K562 (cell line): Measurements from ENCODE around the gene NECAB3. TPM values are rescaled to one million over a fixed set of nuclear protein-coding genes. Genes with fewer than 3 reads are reported as not detected.
"Not testable (repeated sequence)": the region's sequence is repeated elsewhere in the genome, so short reads cannot be mapped to it uniquely, and the experiment has no call there.

Experiments
- ATAC-seq: fragments of 200-7000 bp; cut with Tn5 transposase; 3 replicates; pipeline ENCODE4 v1.9.1; 2020; ENCODE audit warnings: moderate library complexity
- BruUV-seq: library from RNA; stranded (reverse); fragments of 400-500 nt; replicated peaks from 2 replicates; lab custom pipeline; 2021; lab: Mats Ljungman, UMichigan
- CTCF ChIA-PET: fragments of 300-600 bp; formaldehyde crosslinking; extraction: SDS; loops from one replicate; lab custom pipeline; 2021; ENCODE audit warnings: low intra/inter-chr PET ratio; lab: Yijun Ruan, JAX
- POLR2A ChIA-PET: fragments of 300-600, 350-650 bp; sonication (Branson Sonifier 250); formaldehyde crosslinking; extraction: SDS; loops from one replicate; lab custom pipeline; 2021; ENCODE audit warnings: antibody characterized with exemption, inconsistent platforms; lab: Yijun Ruan, JAX
- DNase-seq, 4 experiments: peaks; one replicate each; pipeline versions ENCODE4 v3.0.0 to v3.0.0-alpha.2; 2011 to 2018; ENCODE audit warnings: low spot score in 3 of 4, mixed read lengths in 3 of 4; ENCODE audit errors: extremely low read depth in 1 of 4
- FAIRE-seq: peaks from 2 replicates; lab custom pipeline; 2011; peaks lifted over from hg19 to GRCh38; lab: Jason Lieb, UNC
- H2AFZ ChIP-seq: 2 replicates; pipeline ENCODE4 v1.6.0; 2011; ENCODE audit warnings: low read depth, low read length, control low read depth, inconsistent platforms
- H3K27ac ChIP-seq: fragments of 200-600 bp; 3 replicates; pipeline ENCODE4 v1.8.0; 2011; ENCODE audit warnings: low read depth, mild to moderate bottlenecking, control low read depth, inconsistent platforms, low read length, moderate library complexity, mixed read lengths; ENCODE audit errors: extremely low read depth
- H3K27me3 ChIP-seq, 2 experiments: fragments of 300-600 bp in 1 of 2; 2 replicates in 1 of 2; 3 replicates in 1 of 2; pipeline versions ENCODE4 v1.6.0 to v1.8.0; 2011; ENCODE audit warnings: inconsistent platforms in 2 of 2, low read length in 2 of 2, mild to moderate bottlenecking in 1 of 2, mixed read lengths in 1 of 2, moderate library complexity in 1 of 2; ENCODE audit not compliant: control insufficient read depth in 2 of 2, insufficient read depth in 2 of 2
- H3K36me3 ChIP-seq: fragments of 300-600 bp; 3 replicates; pipeline ENCODE4 v1.8.0; 2011; ENCODE audit warnings: mild to moderate bottlenecking, low read length, inconsistent platforms; ENCODE audit not compliant: control insufficient read depth, insufficient read depth
- H3K4me1 ChIP-seq, 2 experiments: fragments of 200-600 bp in 1 of 2; replicated peaks in 1 of 2; 2 replicates in 1 of 2; 3 replicates in 1 of 2; pipeline versions ENCODE4 v1.5.1 to v1.8.0; 2011; ENCODE audit warnings: inconsistent platforms in 2 of 2, low read length in 2 of 2, mild to moderate bottlenecking in 1 of 2, mixed read lengths in 1 of 2, moderate library complexity in 1 of 2; ENCODE audit not compliant: control insufficient read depth in 2 of 2, insufficient read depth in 2 of 2
- H3K4me2 ChIP-seq: 2 replicates; pipeline ENCODE4 v1.6.1; 2011; ENCODE audit warnings: low read length, control low read depth, inconsistent platforms, mixed read lengths; ENCODE audit not compliant: insufficient read depth
- H3K4me3 ChIP-seq: fragments of 200-600 bp; sonication (generic), shearing (Covaris generic); 2 replicates; pipeline ENCODE4 v1.5.1; 2016; ENCODE audit warnings: control low read depth, inconsistent platforms
- H3K79me2 ChIP-seq: fragments of 200-600 bp; 3 replicates; pipeline ENCODE4 v1.8.0; 2011; ENCODE audit warnings: low read length, inconsistent platforms; ENCODE audit not compliant: control insufficient read depth, insufficient read depth
- H3K9ac ChIP-seq, 2 experiments: 2 replicates each; pipeline versions ENCODE4 v1.6.0 to v1.6.1; 2011; ENCODE audit warnings: low read depth in 2 of 2, low read length in 2 of 2, control low read depth in 1 of 2, inconsistent platforms in 1 of 2, mild to moderate bottlenecking in 1 of 2, mixed read lengths in 1 of 2; ENCODE audit not compliant: insufficient read depth in 1 of 2
- H3K9me1 ChIP-seq: one replicate; pipeline ENCODE4 v1.6.0; 2011; ENCODE audit warnings: inconsistent platforms, mild to moderate bottlenecking, low read length, moderate library complexity; ENCODE audit not compliant: control insufficient read depth, insufficient read depth
- H3K9me3 ChIP-seq: replicated peaks from 2 replicates; pipeline ENCODE4 v1.5.1; 2011; ENCODE audit warnings: low read depth, low read length, inconsistent platforms; ENCODE audit not compliant: control insufficient read depth, insufficient read depth
- H4K20me1 ChIP-seq: replicated peaks from 2 replicates; pipeline ENCODE4 v1.6.1; 2011; ENCODE audit warnings: low read length, inconsistent platforms, mixed read lengths; ENCODE audit not compliant: control insufficient read depth, insufficient read depth
- EHMT2 ChIP-seq: fragments of 450-650 bp; IDR thresholded peaks from 2 replicates; pipeline ENCODE4 v1.6.1; 2018; ENCODE audit warnings: antibody characterized with exemption
- ERF ChIP-seq: fragments of 450-650 bp; formaldehyde crosslinking; IDR thresholded peaks from 2 replicates; pipeline ENCODE4 v1.4.0; 2020; ENCODE audit warnings: mild to moderate bottlenecking, mixed read lengths
- HDGF ChIP-seq: fragments of 450-650 bp; IDR thresholded peaks from 2 replicates; pipeline ENCODE4 v1.6.1; 2016
- RBFOX2 ChIP-seq: fragments of 200-400 bp; formaldehyde crosslinking; IDR thresholded peaks from 2 replicates; pipeline ENCODE4 v1.6.1; 2017; ENCODE audit warnings: low read depth, mild to moderate bottlenecking, low read length, moderate library complexity
- RBM22 ChIP-seq: fragments of 200-400 bp; formaldehyde crosslinking; IDR thresholded peaks from 2 replicates; pipeline ENCODE4 v1.6.1; 2018; ENCODE audit warnings: low read length, low read depth; ENCODE audit not compliant: poor library complexity, severe bottlenecking
- TSC22D4 ChIP-seq: fragments of 450-650 bp; IDR thresholded peaks from 2 replicates; pipeline ENCODE4 v1.6.1; 2016; ENCODE audit warnings: missing genetic modification characterization, missing biosample characterization, control low read depth
- ZNF224 ChIP-seq: sonication (generic); formaldehyde crosslinking; IDR thresholded peaks from 2 replicates; pipeline ENCODE4 v1.8.0; 2022; ENCODE audit warnings: mild to moderate bottlenecking, missing genetic modification reagents
- WGBS: fragments of 100-300 bp; shearing (Covaris generic); methylation state at CpG from one replicate; pipeline ENCODE4 v1.1.6; 2016; ENCODE audit warnings: low coverage, mixed read lengths; ENCODE audit not compliant: insufficient coverage; ENCODE audit errors: missing lambda C conversion rate; 5-methylcytosine and 5-hydroxymethylcytosine counted together
- in situ Hi-C: fragments of 300-500 bp; cut with MboI; formaldehyde crosslinking; loops from 4 replicates; pipeline ENCODE4 v1.15.0; 2018; ENCODE audit warnings: inconsistent platforms, mixed read lengths
- intact Hi-C: fragments of 100-400 bp; cut with micrococcal nuclease; formaldehyde crosslinking; loops from 2 replicates; pipeline ENCODE4 v1.14.2; 2022
- polyA plus RNA-seq, 8 experiments: library from polyadenylated mRNA; depleted of rRNA in 4 of 8; stranded (reverse) in 5 of 8; unstranded in 3 of 8; fragments of >200 nt; fragmentation: Nextera tagmentation in 2 of 8; fragmentation: Illumina TruSeq in 1 of 8; extraction: Ambion mirVana in 2 of 8; extraction: Trizol in 1 of 8; gene quantifications; 2 replicates each; pipeline versions ENCODE4 v1.2.1 to v1.2.3, GENCODE V29; 2011 to 2014; ENCODE audit warnings: inconsistent platforms in 1 of 8, missing spikeins in 1 of 8
- total RNA-seq, 7 experiments: library from RNA; depleted of rRNA in 6 of 7; stranded (reverse); fragments of >200 nt in 6 of 7; fragmentation: Illumina TruSeq in 2 of 7; extraction: Trizol in 2 of 7; gene quantifications; 2 replicates each; pipeline versions ENCODE4 v1.2.1 to v1.2.3, GENCODE V29; 2011 to 2021; ENCODE audit warnings: low replicate concordance in 1 of 7
- TF ChIP-seq, protein P1 (sequence below): fragments of 250-450 bp; sonication (Bioruptor Pico); IDR thresholded peaks from 2 replicates; pipeline ENCODE4 v1.5.1; 2021; ENCODE audit warnings: mild to moderate bottlenecking
- TF ChIP-seq, protein P2 (sequence below): fragments of 200-600 bp; sonication (generic); IDR thresholded peaks from one replicate; pipeline ENCODE4 v1.6.1; 2012; ENCODE audit warnings: mild to moderate bottlenecking, low read depth, low read length, inconsistent platforms

Gene NECAB3
- total and polyA plus RNA-seq, 9 of the 15 experiments (the other 6 are each of a cell fraction or from before 2014, with no cell fraction given), result 0.94 to 63.3 (median 31.5) TPM

DNA sequence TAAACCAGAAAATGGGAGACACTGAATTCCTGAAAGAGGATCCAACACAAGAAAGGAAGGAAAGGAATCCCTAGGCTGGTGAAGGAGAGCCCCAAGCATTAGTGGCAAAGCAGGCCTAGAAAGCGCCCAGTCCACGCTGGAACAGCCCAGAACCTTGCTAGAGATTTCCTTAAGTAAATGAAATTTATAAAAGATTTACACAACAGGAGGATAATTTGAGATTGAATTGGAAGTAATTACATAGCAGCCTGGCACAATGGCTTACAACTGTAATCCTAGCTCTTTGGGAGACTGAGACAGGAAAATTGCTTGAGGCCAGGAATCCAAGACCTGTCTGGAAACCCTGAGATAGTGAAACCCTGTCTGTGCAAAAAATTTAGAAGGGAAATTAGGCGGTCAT lies 38.9 kb downstream of the NECAB3 start (continued):
- TF ChIP-seq, protein P1, sequence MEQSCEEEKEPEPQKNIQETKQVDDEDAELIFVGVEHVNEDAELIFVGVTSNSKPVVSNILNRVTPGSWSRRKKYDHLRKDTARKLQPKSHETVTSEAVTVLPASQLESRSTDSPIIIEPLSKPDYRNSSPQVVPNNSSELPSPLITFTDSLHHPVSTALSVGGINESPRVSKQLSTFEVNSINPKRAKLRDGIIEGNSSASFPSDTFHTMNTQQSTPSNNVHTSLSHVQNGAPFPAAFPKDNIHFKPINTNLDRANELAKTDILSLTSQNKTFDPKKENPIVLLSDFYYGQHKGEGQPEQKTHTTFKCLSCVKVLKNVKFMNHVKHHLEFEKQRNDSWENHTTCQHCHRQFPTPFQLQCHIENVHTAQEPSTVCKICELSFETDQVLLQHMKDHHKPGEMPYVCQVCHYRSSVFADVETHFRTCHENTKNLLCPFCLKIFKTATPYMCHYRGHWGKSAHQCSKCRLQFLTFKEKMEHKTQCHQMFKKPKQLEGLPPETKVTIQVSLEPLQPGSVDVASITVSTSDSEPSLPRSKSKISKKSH (CRISPR knock-in tag), result no peak
- no peak for TF ChIP-seq HDGF
- no peak for TF ChIP-seq ZNF224 (CRISPR knock-in tag)
- no peak for TF ChIP-seq EHMT2
- TF ChIP-seq ERF (CRISPR knock-in tag), result no peak
- no peak for TF ChIP-seq TSC22D4 (tag)
- TF ChIP-seq, protein P2, sequence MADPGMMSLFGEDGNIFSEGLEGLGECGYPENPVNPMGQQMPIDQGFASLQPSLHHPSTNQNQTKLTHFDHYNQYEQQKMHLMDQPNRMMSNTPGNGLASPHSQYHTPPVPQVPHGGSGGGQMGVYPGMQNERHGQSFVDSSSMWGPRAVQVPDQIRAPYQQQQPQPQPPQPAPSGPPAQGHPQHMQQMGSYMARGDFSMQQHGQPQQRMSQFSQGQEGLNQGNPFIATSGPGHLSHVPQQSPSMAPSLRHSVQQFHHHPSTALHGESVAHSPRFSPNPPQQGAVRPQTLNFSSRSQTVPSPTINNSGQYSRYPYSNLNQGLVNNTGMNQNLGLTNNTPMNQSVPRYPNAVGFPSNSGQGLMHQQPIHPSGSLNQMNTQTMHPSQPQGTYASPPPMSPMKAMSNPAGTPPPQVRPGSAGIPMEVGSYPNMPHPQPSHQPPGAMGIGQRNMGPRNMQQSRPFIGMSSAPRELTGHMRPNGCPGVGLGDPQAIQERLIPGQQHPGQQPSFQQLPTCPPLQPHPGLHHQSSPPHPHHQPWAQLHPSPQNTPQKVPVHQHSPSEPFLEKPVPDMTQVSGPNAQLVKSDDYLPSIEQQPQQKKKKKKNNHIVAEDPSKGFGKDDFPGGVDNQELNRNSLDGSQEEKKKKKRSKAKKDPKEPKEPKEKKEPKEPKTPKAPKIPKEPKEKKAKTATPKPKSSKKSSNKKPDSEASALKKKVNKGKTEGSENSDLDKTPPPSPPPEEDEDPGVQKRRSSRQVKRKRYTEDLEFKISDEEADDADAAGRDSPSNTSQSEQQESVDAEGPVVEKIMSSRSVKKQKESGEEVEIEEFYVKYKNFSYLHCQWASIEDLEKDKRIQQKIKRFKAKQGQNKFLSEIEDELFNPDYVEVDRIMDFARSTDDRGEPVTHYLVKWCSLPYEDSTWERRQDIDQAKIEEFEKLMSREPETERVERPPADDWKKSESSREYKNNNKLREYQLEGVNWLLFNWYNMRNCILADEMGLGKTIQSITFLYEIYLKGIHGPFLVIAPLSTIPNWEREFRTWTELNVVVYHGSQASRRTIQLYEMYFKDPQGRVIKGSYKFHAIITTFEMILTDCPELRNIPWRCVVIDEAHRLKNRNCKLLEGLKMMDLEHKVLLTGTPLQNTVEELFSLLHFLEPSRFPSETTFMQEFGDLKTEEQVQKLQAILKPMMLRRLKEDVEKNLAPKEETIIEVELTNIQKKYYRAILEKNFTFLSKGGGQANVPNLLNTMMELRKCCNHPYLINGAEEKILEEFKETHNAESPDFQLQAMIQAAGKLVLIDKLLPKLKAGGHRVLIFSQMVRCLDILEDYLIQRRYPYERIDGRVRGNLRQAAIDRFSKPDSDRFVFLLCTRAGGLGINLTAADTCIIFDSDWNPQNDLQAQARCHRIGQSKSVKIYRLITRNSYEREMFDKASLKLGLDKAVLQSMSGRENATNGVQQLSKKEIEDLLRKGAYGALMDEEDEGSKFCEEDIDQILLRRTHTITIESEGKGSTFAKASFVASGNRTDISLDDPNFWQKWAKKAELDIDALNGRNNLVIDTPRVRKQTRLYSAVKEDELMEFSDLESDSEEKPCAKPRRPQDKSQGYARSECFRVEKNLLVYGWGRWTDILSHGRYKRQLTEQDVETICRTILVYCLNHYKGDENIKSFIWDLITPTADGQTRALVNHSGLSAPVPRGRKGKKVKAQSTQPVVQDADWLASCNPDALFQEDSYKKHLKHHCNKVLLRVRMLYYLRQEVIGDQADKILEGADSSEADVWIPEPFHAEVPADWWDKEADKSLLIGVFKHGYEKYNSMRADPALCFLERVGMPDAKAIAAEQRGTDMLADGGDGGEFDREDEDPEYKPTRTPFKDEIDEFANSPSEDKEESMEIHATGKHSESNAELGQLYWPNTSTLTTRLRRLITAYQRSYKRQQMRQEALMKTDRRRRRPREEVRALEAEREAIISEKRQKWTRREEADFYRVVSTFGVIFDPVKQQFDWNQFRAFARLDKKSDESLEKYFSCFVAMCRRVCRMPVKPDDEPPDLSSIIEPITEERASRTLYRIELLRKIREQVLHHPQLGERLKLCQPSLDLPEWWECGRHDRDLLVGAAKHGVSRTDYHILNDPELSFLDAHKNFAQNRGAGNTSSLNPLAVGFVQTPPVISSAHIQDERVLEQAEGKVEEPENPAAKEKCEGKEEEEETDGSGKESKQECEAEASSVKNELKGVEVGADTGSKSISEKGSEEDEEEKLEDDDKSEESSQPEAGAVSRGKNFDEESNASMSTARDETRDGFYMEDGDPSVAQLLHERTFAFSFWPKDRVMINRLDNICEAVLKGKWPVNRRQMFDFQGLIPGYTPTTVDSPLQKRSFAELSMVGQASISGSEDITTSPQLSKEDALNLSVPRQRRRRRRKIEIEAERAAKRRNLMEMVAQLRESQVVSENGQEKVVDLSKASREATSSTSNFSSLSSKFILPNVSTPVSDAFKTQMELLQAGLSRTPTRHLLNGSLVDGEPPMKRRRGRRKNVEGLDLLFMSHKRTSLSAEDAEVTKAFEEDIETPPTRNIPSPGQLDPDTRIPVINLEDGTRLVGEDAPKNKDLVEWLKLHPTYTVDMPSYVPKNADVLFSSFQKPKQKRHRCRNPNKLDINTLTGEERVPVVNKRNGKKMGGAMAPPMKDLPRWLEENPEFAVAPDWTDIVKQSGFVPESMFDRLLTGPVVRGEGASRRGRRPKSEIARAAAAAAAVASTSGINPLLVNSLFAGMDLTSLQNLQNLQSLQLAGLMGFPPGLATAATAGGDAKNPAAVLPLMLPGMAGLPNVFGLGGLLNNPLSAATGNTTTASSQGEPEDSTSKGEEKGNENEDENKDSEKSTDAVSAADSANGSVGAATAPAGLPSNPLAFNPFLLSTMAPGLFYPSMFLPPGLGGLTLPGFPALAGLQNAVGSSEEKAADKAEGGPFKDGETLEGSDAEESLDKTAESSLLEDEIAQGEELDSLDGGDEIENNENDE, result no peak
- TF ChIP-seq RBFOX2, result no peak
- TF ChIP-seq RBM22, result no peak

DNA sequence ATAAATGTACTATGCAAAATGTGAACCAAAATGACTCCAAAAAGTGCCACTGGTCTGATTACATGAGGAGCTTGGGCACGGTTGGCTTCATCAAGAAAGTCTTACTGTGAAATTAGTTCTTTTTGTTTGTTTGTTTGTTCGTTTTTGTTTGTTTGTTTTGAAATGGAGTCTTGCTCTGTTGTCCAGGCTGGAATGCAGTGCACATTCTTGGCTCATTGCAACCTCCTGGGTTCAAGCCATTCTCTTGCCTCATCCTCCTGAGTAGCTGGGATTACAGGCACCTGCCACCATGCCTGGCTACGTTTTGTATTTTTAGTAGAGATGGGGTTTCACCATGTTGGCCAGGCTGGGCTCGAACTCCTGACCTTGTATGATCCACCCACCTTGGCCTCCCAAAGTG lies 42.3 kb downstream of the NECAB3 start:
- DNase-seq, H3K27me3 ChIP-seq, H2AFZ ChIP-seq, H3K4me1 ChIP-seq, in situ Hi-C loops, intact Hi-C loops, ATAC-seq, H4K20me1 ChIP-seq, CTCF ChIA-PET, H3K27ac ChIP-seq, H3K9ac ChIP-seq, BruUV-seq, H3K79me2 ChIP-seq, H3K4me2 ChIP-seq, FAIRE-seq, H3K9me1 ChIP-seq, H3K9me3 ChIP-seq, H3K4me3 ChIP-seq: not testable (repeated sequence)
- 53% methylated on average over 4 of the region's 4 CpGs for WGBS
- peaks cover 28% of the 10 kb centered on the region; the same call in 2 of the 3 replicates for H3K36me3 ChIP-seq
- POLR2A ChIA-PET, result interaction anchor here (1.2 to 1.6 kb wide), 2 partner anchors 8 to 26 kb away, joined by 3 to 4 read pairs; no protein-coding TSS in a partner anchor
